Mononuclear cell (primary cell): ENCODE data around the gene DDX3X. TPM values are rescaled to one million over a fixed set of nuclear protein-coding genes. Genes with fewer than 3 reads are reported as not detected.
"Not testable (repeated sequence)": the region's sequence is repeated elsewhere in the genome, so short reads cannot be mapped to it uniquely, and the experiment has no call there.

Experiments used
- H3K27me3 ChIP-seq: 2 replicates; pipeline ENCODE4 v1.6.0; 2011; ENCODE audit warnings: low read length, control low read depth; ENCODE audit not compliant: insufficient read depth
- H3K4me1 ChIP-seq: 2 replicates; pipeline ENCODE4 v1.5.1; 2011; ENCODE audit warnings: mild to moderate bottlenecking, low read length, control low read depth; ENCODE audit not compliant: insufficient read depth
- H3K4me3 ChIP-seq: 2 replicates; pipeline ENCODE4 v1.5.1; 2011; ENCODE audit warnings: mild to moderate bottlenecking, low read length, moderate library complexity
- H3K9me3 ChIP-seq: 2 replicates; pipeline ENCODE4 v1.5.1; 2011; ENCODE audit warnings: low read depth, mild to moderate bottlenecking, control low read depth, low read length
- total RNA-seq: library from RNA; depleted of rRNA; stranded (reverse); fragments of >200 nt; gene quantifications from one replicate; pipeline ENCODE4 v1.2.3, GENCODE V29; 2012

DDX3X gene
- total RNA-seq: 739 TPM

- no peaks in the 10 kb centered on the region for H3K27me3 ChIP-seq
- peak within 1 kb of the TSS; percentile 99 for H3K4me3 ChIP-seq
- H3K9me3 ChIP-seq: no peaks in the 10 kb centered on the region
- H3K4me1 ChIP-seq: peaks cover 46% of the 10 kb centered on the region
Observed at GRCh38 chrX:41333744-41334362, at the start of gene DDX3X. Gene DDX3X, plus strand, starts transcription at chrX:41334162. Its CDS starts 91 bp downstream, at chrX:41334253.

- H3K27me3 ChIP-seq, H3K9me3 ChIP-seq, H3K4me1 ChIP-seq, H3K4me3 ChIP-seq: not testable (repeated sequence)
Observed at GRCh38 chrX:41285928-41286327, 48.0 kb upstream of the DDX3X start.

GRCh38 chrX:41288641-41289040, 45.3 kb upstream of the DDX3X start:
- no peak overlapping the region for H3K4me3 ChIP-seq
- H3K4me1 ChIP-seq: no peaks in the 10 kb centered on the region
- no peaks in the 10 kb centered on the region for H3K9me3 ChIP-seq
- no peaks in the 10 kb centered on the region for H3K27me3 ChIP-seq

- Histone ChIP-seq H3K27me3 (no peaks in the 10 kb centered on the region), H3K9me3 (no peaks in the 10 kb centered on the region), H3K4me3 (no peak overlapping the region), H3K4me1 (no peaks in the 10 kb centered on the region)
Observed at GRCh38 chrX:41289095-41289494, 44.9 kb upstream of the DDX3X start.

GRCh38 chrX:41291309-41291708, 42.7 kb upstream of the DDX3X start:
- Histone ChIP-seq H3K27me3 (no peaks in the 10 kb centered on the region), H3K9me3 (no peaks in the 10 kb centered on the region), H3K4me3 (no peak overlapping the region), H3K4me1 (no peaks in the 10 kb centered on the region)

GRCh38 chrX:41293269-41293668, 40.7 kb upstream of the DDX3X start:
- no peaks in the 10 kb centered on the region for H3K9me3 ChIP-seq
- no peak overlapping the region for H3K4me3 ChIP-seq
- H3K4me1 ChIP-seq: peaks cover 4% of the 10 kb centered on the region
- H3K27me3 ChIP-seq: no peaks in the 10 kb centered on the region

- no peaks in the 10 kb centered on the region for H3K27me3 ChIP-seq
- no peak overlapping the region for H3K4me3 ChIP-seq
- H3K4me1 ChIP-seq: peaks cover 32% of the 10 kb centered on the region
- H3K9me3 ChIP-seq: no peaks in the 10 kb centered on the region
Observed at GRCh38 chrX:41300758-41301437, 33.1 kb upstream of the DDX3X start.

- Histone ChIP-seq H3K27me3 (no peaks in the 10 kb centered on the region), H3K9me3 (no peaks in the 10 kb centered on the region), H3K4me3 (no peak overlapping the region), H3K4me1 (peaks cover 32% of the 10 kb centered on the region)
Observed at GRCh38 chrX:41301438-41301824, 32.5 kb upstream of the DDX3X start.

GRCh38 chrX:41302370-41302769, 31.6 kb upstream of the DDX3X start:
- H3K4me1 ChIP-seq: peaks cover 32% of the 10 kb centered on the region
- no peaks in the 10 kb centered on the region for H3K27me3 ChIP-seq
- H3K4me3 ChIP-seq: no peak overlapping the region
- no peaks in the 10 kb centered on the region for H3K9me3 ChIP-seq

- H3K4me3 ChIP-seq: no peak overlapping the region
- H3K27me3 ChIP-seq: no peaks in the 10 kb centered on the region
- H3K9me3 ChIP-seq: no peaks in the 10 kb centered on the region
- H3K4me1 ChIP-seq: peaks cover 31% of the 10 kb centered on the region
Observed at GRCh38 chrX:41303013-41303412, 30.9 kb upstream of the DDX3X start.

GRCh38 chrX:41304178-41304577, 29.8 kb upstream of the DDX3X start:
- no peak overlapping the region for H3K4me3 ChIP-seq
- no peaks in the 10 kb centered on the region for H3K9me3 ChIP-seq
- H3K27me3 ChIP-seq: no peaks in the 10 kb centered on the region
- H3K4me1 ChIP-seq: peaks cover 30% of the 10 kb centered on the region

- Histone ChIP-seq H3K9me3 (no peaks in the 10 kb centered on the region), H3K4me3 (no peak overlapping the region), H3K27me3 (no peaks in the 10 kb centered on the region), H3K4me1 (peaks cover 9% of the 10 kb centered on the region)
Observed at GRCh38 chrX:41308884-41309647, 24.9 kb upstream of the DDX3X start.

- Histone ChIP-seq H3K4me3 (no peak overlapping the region), H3K27me3 (no peaks in the 10 kb centered on the region), H3K4me1 (peaks cover 17% of the 10 kb centered on the region), H3K9me3 (no peaks in the 10 kb centered on the region)
Observed at GRCh38 chrX:41312786-41313185, 21.2 kb upstream of the DDX3X start.

GRCh38 chrX:41313419-41313818, 20.5 kb upstream of the DDX3X start:
- Histone ChIP-seq H3K27me3 (no peaks in the 10 kb centered on the region), H3K4me1 (peaks cover 21% of the 10 kb centered on the region), H3K4me3 (no peak overlapping the region), H3K9me3 (no peaks in the 10 kb centered on the region)

GRCh38 chrX:41314204-41314603, 19.8 kb upstream of the DDX3X start:
- H3K4me1 ChIP-seq: peaks cover 14% of the 10 kb centered on the region
- no peaks in the 10 kb centered on the region for H3K9me3 ChIP-seq
- no peaks in the 10 kb centered on the region for H3K27me3 ChIP-seq
- no peak overlapping the region for H3K4me3 ChIP-seq
